H1 (cell line): ENCODE results near the gene NAA50. TPM values are rescaled to one million over a fixed set of nuclear protein-coding genes. Genes with fewer than 3 reads are reported as not detected.

Source experiments
- HDAC2 ChIP-seq, 2 experiments: fragments of 300-600 bp in 1 of 2; sonication (generic) in 1 of 2; IDR thresholded peaks; 2 replicates each; pipeline ENCODE4 v1.6.1; 2011 to 2012; ENCODE audit warnings: low read depth in 2 of 2, low read length in 2 of 2, mild to moderate bottlenecking in 2 of 2, moderate library complexity in 2 of 2, borderline replicate concordance in 1 of 2, inconsistent platforms in 1 of 2
- MAX ChIP-seq: IDR thresholded peaks from 2 replicates; pipeline ENCODE4 v1.6.1; 2012; ENCODE audit warnings: inconsistent platforms
- NRF1 ChIP-seq: IDR thresholded peaks from 2 replicates; pipeline ENCODE4 v1.6.1; 2011; ENCODE audit warnings: mild to moderate bottlenecking, low read depth, low read length, improper control_type of control experiment
- YY1 ChIP-seq: IDR thresholded peaks from 2 replicates; pipeline ENCODE4 v1.6.1; 2011; ENCODE audit warnings: low read depth, mild to moderate bottlenecking, low read length
- polyA plus RNA-seq, 7 experiments: library from polyadenylated mRNA; depleted of rRNA in 3 of 7; stranded (reverse) in 5 of 7; unstranded in 2 of 7; fragments of >200 nt in 5 of 7; fragments of 200-250 nt in 2 of 7; gene quantifications; 1 replicate in 5 of 7; 2 replicates in 1 of 7; 4 replicates in 1 of 7; pipeline versions ENCODE4 v1.2.1 to v1.2.3, GENCODE V29; 2011 to 2013; ENCODE audit warnings: missing spikeins in 2 of 7, mixed read lengths in 2 of 7
- total RNA-seq: library from RNA; stranded (reverse); fragmentation: NEBNext Ultra II Directional; extraction: Animal tissue kit (Norgen Biotek cat#: 25700); gene quantifications from 2 replicates; pipeline ENCODE4 v1.2.1, GENCODE V29; 2021

NAA50 gene
- total and polyA plus RNA-seq, 2 of the 8 experiments (the other 6 are each of a cell fraction or from before 2014, with no cell fraction given) = 46.6 to 231 TPM

- TF ChIP-seq YY1 = no peak
- TF ChIP-seq NRF1 = no peak
- TF ChIP-seq MAX = no peak
- TF ChIP-seq HDAC2 (IDR thresholded peaks at IDR 0.05; ENCODE audit: borderline replicate concordance in 1 of 2, low read depth in 2 of 2, low read length in 2 of 2) = no peak
These were observed 50.6 kb downstream of the NAA50 start (continued) for GRCh38 chr3:113695431-113695785.
